Neural cell (in vitro differentiated cells): ENCODE data around the gene EDA. TPM values are rescaled to one million over a fixed set of nuclear protein-coding genes. Genes with fewer than 3 reads are reported as not detected.

Experiments used
- H2AFZ ChIP-seq: fragments of 200-600, 300-800 bp; sonication (generic), shearing (Covaris generic); 2 replicates; pipeline ENCODE4 v1.6.0; 2014; ENCODE audit warnings: low read depth, mild to moderate bottlenecking, antibody characterized with exemption, low read length, moderate library complexity
- H3F3A ChIP-seq: fragments of 200-600 bp; shearing (Covaris generic); 2 replicates; pipeline ENCODE4 v1.6.1; 2016; ENCODE audit warnings: mild to moderate bottlenecking, moderate library complexity, mixed read lengths, antibody characterized with exemption, low read length; ENCODE audit not compliant: insufficient read depth, poor library complexity, severe bottlenecking
- H3K27ac ChIP-seq: fragments of 200-600, 300-800 bp; sonication (generic), shearing (Covaris generic); 2 replicates; pipeline ENCODE4 v1.5.1; 2014; ENCODE audit warnings: mild to moderate bottlenecking, low read length, moderate library complexity
- H3K27me3 ChIP-seq: fragments of 300-800, 200-600 bp; sonication (generic), shearing (Covaris generic); 2 replicates; pipeline ENCODE4 v1.6.0; 2014; ENCODE audit warnings: mild to moderate bottlenecking, low read depth, low read length, moderate library complexity; ENCODE audit not compliant: insufficient read depth
- H3K36me3 ChIP-seq: fragments of 300-800, 200-600 bp; sonication (generic), shearing (Covaris generic); 2 replicates; pipeline ENCODE4 v1.5.1; 2014; ENCODE audit warnings: mild to moderate bottlenecking, antibody characterized with exemption, low read length, moderate library complexity; ENCODE audit not compliant: insufficient read depth
- H3K4me2 ChIP-seq: fragments of 300-800, 200-600 bp; sonication (generic), shearing (Covaris generic); 2 replicates; pipeline ENCODE4 v1.6.0; 2014; ENCODE audit warnings: mild to moderate bottlenecking, low read length
- H3K4me3 ChIP-seq: fragments of 300-800, 200-600 bp; sonication (generic), shearing (Covaris generic); 2 replicates; pipeline ENCODE4 v1.5.1; 2014; ENCODE audit warnings: mild to moderate bottlenecking, low read length, moderate library complexity
- H3K79me2 ChIP-seq: fragments of 200-600 bp; shearing (Covaris generic); replicated peaks from 2 replicates; pipeline ENCODE4 v1.6.0; 2014; ENCODE audit warnings: mild to moderate bottlenecking, low read length, moderate library complexity; ENCODE audit not compliant: insufficient read depth
- H3K9ac ChIP-seq: fragments of 300-800, 200-600 bp; sonication (generic), shearing (Covaris generic); 2 replicates; pipeline ENCODE4 v1.6.1; 2016; ENCODE audit warnings: mild to moderate bottlenecking, low read length, mixed read lengths
- H3K9me2 ChIP-seq: fragments of 200-600 bp; shearing (Covaris generic); 2 replicates; pipeline ENCODE4 v1.6.1; 2016; ENCODE audit warnings: mild to moderate bottlenecking, low read length, mixed read lengths; ENCODE audit not compliant: insufficient read depth
- H3K9me3 ChIP-seq: fragments of 200-600, 300-800 bp; sonication (generic), shearing (Covaris generic); 2 replicates; pipeline ENCODE4 v1.6.1; 2016; ENCODE audit warnings: mild to moderate bottlenecking, mixed run types, low read length, moderate library complexity, mixed read lengths
- H4K20me1 ChIP-seq: fragments of 200-600 bp; shearing (Covaris generic); 2 replicates; pipeline ENCODE4 v1.6.1; 2016; ENCODE audit warnings: mild to moderate bottlenecking, mixed run types; ENCODE audit not compliant: insufficient read depth
- CTCF ChIP-seq: fragments of 450-650 bp; IDR thresholded peaks from 2 replicates; pipeline ENCODE4 v1.5.1; 2014; ENCODE audit warnings: antibody characterized with exemption, mild to moderate bottlenecking, moderate library complexity; ENCODE audit not compliant: poor library complexity, severe bottlenecking
- EP300 ChIP-seq: fragments of 450-650 bp; conservative IDR thresholded peaks from 2 replicates; pipeline ENCODE4 v1.6.1; 2014; ENCODE audit warnings: antibody characterized with exemption, mild to moderate bottlenecking, moderate library complexity; ENCODE audit not compliant: poor library complexity, severe bottlenecking
- EZH2 ChIP-seq: fragments of 200-600, 300-800 bp; shearing (Covaris generic), sonication (generic); IDR thresholded peaks from 2 replicates; pipeline ENCODE4 v1.6.1; 2014; ENCODE audit warnings: antibody characterized with exemption, low read length, borderline replicate concordance, mild to moderate bottlenecking; ENCODE audit not compliant: insufficient read depth, poor library complexity, severe bottlenecking
- MXI1 ChIP-seq: fragments of 450-650 bp; conservative IDR thresholded peaks from 2 replicates; pipeline ENCODE4 v1.6.1; 2014; ENCODE audit warnings: antibody characterized with exemption, mild to moderate bottlenecking; ENCODE audit not compliant: poor library complexity, severe bottlenecking
- POLR2AphosphoS5 ChIP-seq: IDR thresholded peaks from 2 replicates; pipeline ENCODE4 v1.6.1; 2012
- RAD21 ChIP-seq: fragments of 450-650 bp; conservative IDR thresholded peaks from 2 replicates; pipeline ENCODE4 v1.6.1; 2014; ENCODE audit warnings: antibody characterized with exemption, mild to moderate bottlenecking, moderate library complexity
- SMC3 ChIP-seq: fragments of 450-650 bp; conservative IDR thresholded peaks from 2 replicates; pipeline ENCODE4 v1.6.1; 2014; ENCODE audit warnings: antibody characterized with exemption, mild to moderate bottlenecking, moderate library complexity; ENCODE audit not compliant: poor library complexity
- TAF1 ChIP-seq: IDR thresholded peaks from 2 replicates; pipeline ENCODE4 v1.6.1; 2012; ENCODE audit warnings: low read depth
- polyA plus RNA-seq: library from polyadenylated mRNA; depleted of rRNA; stranded (reverse); fragments of >200 nt; gene quantifications from 2 replicates; pipeline ENCODE4 v1.2.3, GENCODE V29; 2014
- TF ChIP-seq, protein P1 (sequence below): IDR thresholded peaks from 2 replicates; pipeline ENCODE4 v1.6.1; 2012; ENCODE audit warnings: borderline replicate concordance

The EDA gene
- polyA plus RNA-seq, 1 donor from 2014 or later, result 1.1 TPM

DNA sequence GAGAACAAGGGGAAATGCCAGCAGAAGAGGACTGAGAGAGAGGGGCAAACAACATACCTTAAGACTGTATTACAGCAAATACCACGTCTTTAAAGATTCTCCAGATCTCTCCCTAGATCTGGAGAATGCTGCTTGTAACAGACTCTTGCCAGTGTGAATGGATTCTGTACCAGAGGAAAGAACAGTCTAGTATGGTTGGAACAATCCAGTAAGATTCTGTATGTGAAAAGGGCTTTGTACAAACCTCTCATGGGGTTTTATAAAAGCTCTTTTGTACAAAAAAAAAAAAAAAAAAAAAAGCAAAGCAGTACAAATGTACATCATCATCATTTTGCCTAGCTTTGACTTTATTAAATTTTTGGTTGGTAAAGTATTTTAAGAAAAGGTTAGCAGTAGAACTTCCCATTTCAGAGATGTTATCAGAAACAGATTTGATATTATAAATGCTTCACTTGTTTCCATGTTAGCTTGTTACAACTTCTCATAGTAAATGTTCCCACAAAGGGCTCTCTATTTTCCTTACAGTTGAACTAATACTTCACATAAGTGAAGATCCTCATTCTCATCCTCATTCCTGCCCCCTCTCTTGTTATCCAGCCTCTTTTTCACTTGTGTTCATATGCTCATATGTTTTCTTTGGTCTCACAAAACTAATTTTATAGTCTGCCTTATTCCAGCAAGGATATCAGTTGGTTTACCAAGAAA lies 144.2 kb downstream of the EDA start:
- Histone ChIP-seq H3K27ac (no peak overlapping the region), H3F3A (no peaks in the 10 kb centered on the region), H3K9me2 (no peaks in the 10 kb centered on the region), H3K9ac (no peak overlapping the region), H3K79me2 (no peaks in the 10 kb centered on the region), H3K27me3 (no peaks in the 10 kb centered on the region), H3K36me3 (no peaks in the 10 kb centered on the region), H2AFZ (no peak overlapping the region), H3K4me3 (no peak overlapping the region), H3K4me2 (no peak overlapping the region), H3K9me3 (no peaks in the 10 kb centered on the region), H4K20me1 (no peaks in the 10 kb centered on the region)
- TF ChIP-seq SMC3 (no peak), RAD21 (no peak), CTCF (no peak), EP300 (no peak), TAF1 (no peak), POLR2AphosphoS5 (no peak), EZH2 (no peak), MXI1 (no peak)
- TF ChIP-seq, protein P1, sequence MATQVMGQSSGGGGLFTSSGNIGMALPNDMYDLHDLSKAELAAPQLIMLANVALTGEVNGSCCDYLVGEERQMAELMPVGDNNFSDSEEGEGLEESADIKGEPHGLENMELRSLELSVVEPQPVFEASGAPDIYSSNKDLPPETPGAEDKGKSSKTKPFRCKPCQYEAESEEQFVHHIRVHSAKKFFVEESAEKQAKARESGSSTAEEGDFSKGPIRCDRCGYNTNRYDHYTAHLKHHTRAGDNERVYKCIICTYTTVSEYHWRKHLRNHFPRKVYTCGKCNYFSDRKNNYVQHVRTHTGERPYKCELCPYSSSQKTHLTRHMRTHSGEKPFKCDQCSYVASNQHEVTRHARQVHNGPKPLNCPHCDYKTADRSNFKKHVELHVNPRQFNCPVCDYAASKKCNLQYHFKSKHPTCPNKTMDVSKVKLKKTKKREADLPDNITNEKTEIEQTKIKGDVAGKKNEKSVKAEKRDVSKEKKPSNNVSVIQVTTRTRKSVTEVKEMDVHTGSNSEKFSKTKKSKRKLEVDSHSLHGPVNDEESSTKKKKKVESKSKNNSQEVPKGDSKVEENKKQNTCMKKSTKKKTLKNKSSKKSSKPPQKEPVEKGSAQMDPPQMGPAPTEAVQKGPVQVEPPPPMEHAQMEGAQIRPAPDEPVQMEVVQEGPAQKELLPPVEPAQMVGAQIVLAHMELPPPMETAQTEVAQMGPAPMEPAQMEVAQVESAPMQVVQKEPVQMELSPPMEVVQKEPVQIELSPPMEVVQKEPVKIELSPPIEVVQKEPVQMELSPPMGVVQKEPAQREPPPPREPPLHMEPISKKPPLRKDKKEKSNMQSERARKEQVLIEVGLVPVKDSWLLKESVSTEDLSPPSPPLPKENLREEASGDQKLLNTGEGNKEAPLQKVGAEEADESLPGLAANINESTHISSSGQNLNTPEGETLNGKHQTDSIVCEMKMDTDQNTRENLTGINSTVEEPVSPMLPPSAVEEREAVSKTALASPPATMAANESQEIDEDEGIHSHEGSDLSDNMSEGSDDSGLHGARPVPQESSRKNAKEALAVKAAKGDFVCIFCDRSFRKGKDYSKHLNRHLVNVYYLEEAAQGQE, result no peak

- no peaks in the 10 kb centered on the region for H3K36me3 ChIP-seq
- TF ChIP-seq SMC3 (no peak), CTCF (no peak), EZH2 (no peak), TAF1 (no peak), EP300 (no peak)
- H3F3A ChIP-seq, result no peaks in the 10 kb centered on the region
- no peaks in the 10 kb centered on the region for H3K9me2 ChIP-seq
- no peaks in the 10 kb centered on the region for H3K27me3 ChIP-seq
- H3K79me2 ChIP-seq, result no peaks in the 10 kb centered on the region
- no peak overlapping the region for H3K4me2 ChIP-seq
- no peaks in the 10 kb centered on the region for H3K9me3 ChIP-seq
- H2AFZ ChIP-seq, result no peak overlapping the region
- H3K4me3 ChIP-seq, result no peak overlapping the region
- no peaks in the 10 kb centered on the region for H4K20me1 ChIP-seq
- H3K27ac ChIP-seq, result no peak overlapping the region
- H3K9ac ChIP-seq, result no peak overlapping the region
Measured at GRCh38 chrX:69761633-69762032, 145.7 kb downstream of the EDA start.
